Heart left ventricle (tissue), 13 donors: Measurements from ENCODE around the gene PCLO.

ENCODE experiments used
- POLR2A ChIP-seq, 2 donors: fragments of 450-650 bp; IDR thresholded peaks; one replicate each; pipeline ENCODE4 v1.6.1; 2017; ENCODE audit warnings: antibody characterized with exemption in 2 of 2, mild to moderate bottlenecking in 2 of 2, moderate library complexity in 2 of 2
- TF ChIP-seq, protein P1 (sequence below), 12 donors: fragments of 200-600 bp; sonication (generic) in 4 of 12; IDR thresholded peaks; one replicate each; pipeline versions ENCODE4 v1.5.0 to v1.8.0; 2018 to 2022; ENCODE audit warnings: antibody characterized with exemption in 12 of 12, mild to moderate bottlenecking in 5 of 12
- donor health status: ischemic (EF 13 %, LVEDD 7.1; RV severe dilation, severe dysfunction).
- donor health status: DM: no; HTN: yes; CAD: no.
- donor health status: DM: no; HTN: no; CAD: no.
- donor health status: ischemic (EF 25% LVEDD 6.9; RV normal size, moderate dysfunction).
- donor health status: ischemic (EF 25% LVEDD 5.7; RV mildly dilated, moderate dysfunction).
- donor health status: ischemic (EF 35%, LVEDD 5.7; RV mildly dilated, moderate dysfunction).
- donor health status: nonischemic (EF 11% LVEDD 7.7; RV severe dilation, severe dysfunction).
- donor health status: DM: yes; HTN: yes; CAD: no.
- donor health status: PGD.
- donor health status: ischemic (EF 29% LVEDD 5.4; RV normal size, mild dysfunction).
- donor health status: nonischemic (EF 23%, LVEDD 6.1; RV moderate dilation, normal function).

DNA sequence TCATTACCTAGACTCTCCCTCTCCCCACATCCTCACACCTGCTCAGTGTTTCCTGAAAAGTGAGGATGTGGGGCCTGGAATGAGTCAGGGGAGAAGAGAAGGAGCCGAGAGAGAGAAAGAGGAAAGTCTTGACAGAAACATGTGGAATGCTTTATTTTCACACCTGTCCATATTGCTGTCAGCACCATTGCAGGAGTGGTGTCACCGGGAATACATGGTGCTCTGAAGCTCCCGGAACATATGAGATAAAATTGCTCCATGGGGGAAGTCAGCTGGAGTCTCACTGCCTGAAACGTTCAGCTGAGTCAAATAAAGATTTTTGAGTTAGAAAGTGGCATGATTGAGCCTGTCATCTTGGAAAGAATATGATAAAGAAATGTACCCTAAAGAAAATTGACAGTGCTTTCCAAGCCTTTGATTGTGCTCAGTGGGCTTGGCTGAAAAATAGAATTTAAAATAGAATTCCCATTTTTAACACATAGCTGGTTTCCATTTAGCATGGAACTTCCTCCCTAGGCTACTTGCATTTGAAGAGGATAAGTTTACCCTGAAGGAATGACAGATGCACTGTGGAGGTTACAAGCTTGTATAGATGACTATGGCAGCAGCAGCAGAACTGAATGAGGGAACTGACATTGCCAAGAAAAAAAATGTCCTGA is 182.4 kb downstream of the PCLO start:
- TF ChIP-seq, protein P1, sequence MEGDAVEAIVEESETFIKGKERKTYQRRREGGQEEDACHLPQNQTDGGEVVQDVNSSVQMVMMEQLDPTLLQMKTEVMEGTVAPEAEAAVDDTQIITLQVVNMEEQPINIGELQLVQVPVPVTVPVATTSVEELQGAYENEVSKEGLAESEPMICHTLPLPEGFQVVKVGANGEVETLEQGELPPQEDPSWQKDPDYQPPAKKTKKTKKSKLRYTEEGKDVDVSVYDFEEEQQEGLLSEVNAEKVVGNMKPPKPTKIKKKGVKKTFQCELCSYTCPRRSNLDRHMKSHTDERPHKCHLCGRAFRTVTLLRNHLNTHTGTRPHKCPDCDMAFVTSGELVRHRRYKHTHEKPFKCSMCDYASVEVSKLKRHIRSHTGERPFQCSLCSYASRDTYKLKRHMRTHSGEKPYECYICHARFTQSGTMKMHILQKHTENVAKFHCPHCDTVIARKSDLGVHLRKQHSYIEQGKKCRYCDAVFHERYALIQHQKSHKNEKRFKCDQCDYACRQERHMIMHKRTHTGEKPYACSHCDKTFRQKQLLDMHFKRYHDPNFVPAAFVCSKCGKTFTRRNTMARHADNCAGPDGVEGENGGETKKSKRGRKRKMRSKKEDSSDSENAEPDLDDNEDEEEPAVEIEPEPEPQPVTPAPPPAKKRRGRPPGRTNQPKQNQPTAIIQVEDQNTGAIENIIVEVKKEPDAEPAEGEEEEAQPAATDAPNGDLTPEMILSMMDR (IDR thresholded peaks at IDR 0.05), result no peak
- TF ChIP-seq POLR2A (IDR thresholded peaks at IDR 0.05), result no peak
